ENCODE measurements around the gene PLCB1. TPM values are rescaled to one million over a fixed set of nuclear protein-coding genes. Genes with fewer than 3 reads are reported as not detected.

Gene PLCB1
- total and polyA plus RNA-seq, 10 of the 15 experiments (the other 5 are each of a cell fraction or from before 2014, with no cell fraction given): 0.05 to 5.3 (median 0.17) TPM; not detected in 1

DNA sequence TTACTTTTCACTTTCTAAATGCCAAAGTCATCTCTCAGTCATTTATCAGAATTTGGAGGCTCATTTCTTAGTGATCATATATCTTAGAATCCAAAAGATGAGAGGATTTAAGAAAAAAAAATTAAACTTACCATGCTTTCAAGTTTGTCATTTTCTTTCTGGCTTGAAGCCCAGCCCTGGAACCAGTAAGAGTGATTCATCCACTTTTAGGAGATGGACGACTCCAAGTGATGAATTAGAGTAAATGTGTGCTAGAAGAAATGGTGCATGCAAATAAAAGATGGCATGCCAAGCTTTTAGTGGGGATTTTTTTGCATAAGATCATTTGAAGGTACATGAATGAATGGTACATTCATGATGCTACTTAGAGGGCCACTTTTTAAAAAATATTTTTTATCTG, 20.1 kb downstream of the PLCB1 start:
- DNase-seq (ENCODE audit: low read depth, low spot score): no peak
- Histone ChIP-seq H3K9ac (ENCODE audit: control insufficient read depth, insufficient read depth, low read length) (no peak overlapping the region), H3K9me3 (replicated peaks; ENCODE audit: control insufficient read depth, insufficient read depth, low read length) (no peaks in the 10 kb centered on the region), H3K4me3 (no peak overlapping the region), H3K36me3 (ENCODE audit: control insufficient read depth in 2 of 2, insufficient read depth in 2 of 2, low read length in 1 of 2) (no peaks in the 10 kb centered on the region), H4K20me1 (ENCODE audit: control insufficient read depth, insufficient read depth) (no peaks in the 10 kb centered on the region), H3K79me2 (ENCODE audit: control insufficient read depth, insufficient read depth, low read length) (no peaks in the 10 kb centered on the region), H3K4me2 (ENCODE audit: control insufficient read depth, insufficient read depth) (no peak overlapping the region), H3K27me3 (replicated peaks in 1 of 2; ENCODE audit: control insufficient read depth in 2 of 2, insufficient read depth in 2 of 2, low read length in 1 of 2) (no peaks in the 10 kb centered on the region; a peak in 1 of 4 replicates), H3K27ac (ENCODE audit: control insufficient read depth, insufficient read depth) (no peak overlapping the region), H2AFZ (ENCODE audit: control insufficient read depth, low read depth, low read length) (no peak overlapping the region), H3K4me1 (ENCODE audit: control insufficient read depth, insufficient read depth, low read length) (no peaks in the 10 kb centered on the region)
- no TSS peak for BruUV-seq (replicated peaks)
- SMC1A ChIA-PET (ENCODE audit: uncharacterized antibody, unreplicated experiment): no interaction called here
- RAD21 ChIA-PET (ENCODE audit: unreplicated experiment): no interaction called here
- in situ Hi-C loops (cut with MboI) (no loop called here), intact Hi-C loops (cut with micrococcal nuclease; ENCODE audit: unreplicated experiment) (loop anchor here (5.0 kb wide), 1 partner anchor 50 kb away; no protein-coding TSS in a partner anchor)
- FAIRE-seq: no peak
- TF ChIP-seq EZH2 (IDR thresholded peaks at IDR 0.05; ENCODE audit: borderline replicate concordance, control insufficient read depth, low read depth, low read length): no peak
- TF ChIP-seq, protein P1, sequence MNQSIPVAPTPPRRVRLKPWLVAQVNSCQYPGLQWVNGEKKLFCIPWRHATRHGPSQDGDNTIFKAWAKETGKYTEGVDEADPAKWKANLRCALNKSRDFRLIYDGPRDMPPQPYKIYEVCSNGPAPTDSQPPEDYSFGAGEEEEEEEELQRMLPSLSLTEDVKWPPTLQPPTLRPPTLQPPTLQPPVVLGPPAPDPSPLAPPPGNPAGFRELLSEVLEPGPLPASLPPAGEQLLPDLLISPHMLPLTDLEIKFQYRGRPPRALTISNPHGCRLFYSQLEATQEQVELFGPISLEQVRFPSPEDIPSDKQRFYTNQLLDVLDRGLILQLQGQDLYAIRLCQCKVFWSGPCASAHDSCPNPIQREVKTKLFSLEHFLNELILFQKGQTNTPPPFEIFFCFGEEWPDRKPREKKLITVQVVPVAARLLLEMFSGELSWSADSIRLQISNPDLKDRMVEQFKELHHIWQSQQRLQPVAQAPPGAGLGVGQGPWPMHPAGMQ (IDR thresholded peaks at IDR 0.05; ENCODE audit: borderline replicate concordance): no peak
- TF ChIP-seq, protein P2, sequence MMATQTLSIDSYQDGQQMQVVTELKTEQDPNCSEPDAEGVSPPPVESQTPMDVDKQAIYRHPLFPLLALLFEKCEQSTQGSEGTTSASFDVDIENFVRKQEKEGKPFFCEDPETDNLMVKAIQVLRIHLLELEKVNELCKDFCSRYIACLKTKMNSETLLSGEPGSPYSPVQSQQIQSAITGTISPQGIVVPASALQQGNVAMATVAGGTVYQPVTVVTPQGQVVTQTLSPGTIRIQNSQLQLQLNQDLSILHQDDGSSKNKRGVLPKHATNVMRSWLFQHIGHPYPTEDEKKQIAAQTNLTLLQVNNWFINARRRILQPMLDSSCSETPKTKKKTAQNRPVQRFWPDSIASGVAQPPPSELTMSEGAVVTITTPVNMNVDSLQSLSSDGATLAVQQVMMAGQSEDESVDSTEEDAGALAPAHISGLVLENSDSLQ (IDR thresholded peaks at IDR 0.05): no peak
- TF ChIP-seq, protein P3, sequence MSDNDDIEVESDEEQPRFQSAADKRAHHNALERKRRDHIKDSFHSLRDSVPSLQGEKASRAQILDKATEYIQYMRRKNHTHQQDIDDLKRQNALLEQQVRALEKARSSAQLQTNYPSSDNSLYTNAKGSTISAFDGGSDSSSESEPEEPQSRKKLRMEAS (IDR thresholded peaks at IDR 0.05; ENCODE audit: low read depth, low read length): no peak
- no peak for TF ChIP-seq CHD2 (IDR thresholded peaks at IDR 0.05; ENCODE audit: borderline replicate concordance, low read depth, low read length)
- TF ChIP-seq, protein P4, sequence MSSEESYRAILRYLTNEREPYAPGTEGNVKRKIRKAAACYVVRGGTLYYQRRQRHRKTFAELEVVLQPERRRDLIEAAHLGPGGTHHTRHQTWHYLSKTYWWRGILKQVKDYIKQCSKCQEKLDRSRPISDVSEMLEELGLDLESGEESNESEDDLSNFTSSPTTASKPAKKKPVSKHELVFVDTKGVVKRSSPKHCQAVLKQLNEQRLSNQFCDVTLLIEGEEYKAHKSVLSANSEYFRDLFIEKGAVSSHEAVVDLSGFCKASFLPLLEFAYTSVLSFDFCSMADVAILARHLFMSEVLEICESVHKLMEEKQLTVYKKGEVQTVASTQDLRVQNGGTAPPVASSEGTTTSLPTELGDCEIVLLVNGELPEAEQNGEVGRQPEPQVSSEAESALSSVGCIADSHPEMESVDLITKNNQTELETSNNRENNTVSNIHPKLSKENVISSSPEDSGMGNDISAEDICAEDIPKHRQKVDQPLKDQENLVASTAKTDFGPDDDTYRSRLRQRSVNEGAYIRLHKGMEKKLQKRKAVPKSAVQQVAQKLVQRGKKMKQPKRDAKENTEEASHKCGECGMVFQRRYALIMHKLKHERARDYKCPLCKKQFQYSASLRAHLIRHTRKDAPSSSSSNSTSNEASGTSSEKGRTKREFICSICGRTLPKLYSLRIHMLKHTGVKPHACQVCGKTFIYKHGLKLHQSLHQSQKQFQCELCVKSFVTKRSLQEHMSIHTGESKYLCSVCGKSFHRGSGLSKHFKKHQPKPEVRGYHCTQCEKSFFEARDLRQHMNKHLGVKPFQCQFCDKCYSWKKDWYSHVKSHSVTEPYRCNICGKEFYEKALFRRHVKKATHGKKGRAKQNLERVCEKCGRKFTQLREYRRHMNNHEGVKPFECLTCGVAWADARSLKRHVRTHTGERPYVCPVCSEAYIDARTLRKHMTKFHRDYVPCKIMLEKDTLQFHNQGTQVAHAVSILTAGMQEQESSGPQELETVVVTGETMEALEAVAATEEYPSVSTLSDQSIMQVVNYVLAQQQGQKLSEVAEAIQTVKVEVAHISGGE (CRISPR knock-in tag; IDR thresholded peaks at IDR 0.05): no peak
- TF ChIP-seq, protein P5, sequence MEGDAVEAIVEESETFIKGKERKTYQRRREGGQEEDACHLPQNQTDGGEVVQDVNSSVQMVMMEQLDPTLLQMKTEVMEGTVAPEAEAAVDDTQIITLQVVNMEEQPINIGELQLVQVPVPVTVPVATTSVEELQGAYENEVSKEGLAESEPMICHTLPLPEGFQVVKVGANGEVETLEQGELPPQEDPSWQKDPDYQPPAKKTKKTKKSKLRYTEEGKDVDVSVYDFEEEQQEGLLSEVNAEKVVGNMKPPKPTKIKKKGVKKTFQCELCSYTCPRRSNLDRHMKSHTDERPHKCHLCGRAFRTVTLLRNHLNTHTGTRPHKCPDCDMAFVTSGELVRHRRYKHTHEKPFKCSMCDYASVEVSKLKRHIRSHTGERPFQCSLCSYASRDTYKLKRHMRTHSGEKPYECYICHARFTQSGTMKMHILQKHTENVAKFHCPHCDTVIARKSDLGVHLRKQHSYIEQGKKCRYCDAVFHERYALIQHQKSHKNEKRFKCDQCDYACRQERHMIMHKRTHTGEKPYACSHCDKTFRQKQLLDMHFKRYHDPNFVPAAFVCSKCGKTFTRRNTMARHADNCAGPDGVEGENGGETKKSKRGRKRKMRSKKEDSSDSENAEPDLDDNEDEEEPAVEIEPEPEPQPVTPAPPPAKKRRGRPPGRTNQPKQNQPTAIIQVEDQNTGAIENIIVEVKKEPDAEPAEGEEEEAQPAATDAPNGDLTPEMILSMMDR (IDR thresholded peaks at IDR 0.05 in 2 of 3, conservative IDR thresholded peaks at IDR 0.05 in 1 of 3; ENCODE audit: control insufficient read depth in 2 of 3, extremely low read depth in 1 of 3, insufficient read depth in 1 of 3, low read depth in 3 of 3, low read length in 3 of 3): no peak
- TF ChIP-seq, protein P6, sequence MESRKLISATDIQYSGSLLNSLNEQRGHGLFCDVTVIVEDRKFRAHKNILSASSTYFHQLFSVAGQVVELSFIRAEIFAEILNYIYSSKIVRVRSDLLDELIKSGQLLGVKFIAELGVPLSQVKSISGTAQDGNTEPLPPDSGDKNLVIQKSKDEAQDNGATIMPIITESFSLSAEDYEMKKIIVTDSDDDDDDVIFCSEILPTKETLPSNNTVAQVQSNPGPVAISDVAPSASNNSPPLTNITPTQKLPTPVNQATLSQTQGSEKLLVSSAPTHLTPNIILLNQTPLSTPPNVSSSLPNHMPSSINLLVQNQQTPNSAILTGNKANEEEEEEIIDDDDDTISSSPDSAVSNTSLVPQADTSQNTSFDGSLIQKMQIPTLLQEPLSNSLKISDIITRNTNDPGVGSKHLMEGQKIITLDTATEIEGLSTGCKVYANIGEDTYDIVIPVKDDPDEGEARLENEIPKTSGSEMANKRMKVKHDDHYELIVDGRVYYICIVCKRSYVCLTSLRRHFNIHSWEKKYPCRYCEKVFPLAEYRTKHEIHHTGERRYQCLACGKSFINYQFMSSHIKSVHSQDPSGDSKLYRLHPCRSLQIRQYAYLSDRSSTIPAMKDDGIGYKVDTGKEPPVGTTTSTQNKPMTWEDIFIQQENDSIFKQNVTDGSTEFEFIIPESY (IDR thresholded peaks at IDR 0.05): no peak
- no peak for TF ChIP-seq POLR2AphosphoS5 (IDR thresholded peaks at IDR 0.05; ENCODE audit: low read length)
- no peak for TF ChIP-seq SREBF1 (IDR thresholded peaks at IDR 0.05; ENCODE audit: low read length)
- CTCF ChIA-PET: interaction anchor here (1.3 kb wide), 1 partner anchor 14 kb away, joined by 3 read pairs; no protein-coding TSS in a partner anchor
- POLR2A ChIA-PET: no interaction called here
- no peak for ATAC-seq
- WGBS (ENCODE audit: insufficient coverage, insufficient replicate concordance, low lambda C conversion rate, missing lambda C conversion rate): 0% methylated on average over 1 of the region's 1 CpG
